H54 (cell line): ENCODE measurements around the gene SYAP1.
"Not testable (repeated sequence)": the region's sequence is repeated elsewhere in the genome, so short reads cannot be mapped to it uniquely, and the experiment has no call there.

Experiments
- DNase-seq: peaks from one replicate; pipeline ENCODE4 v3.0.0; 2011; ENCODE audit warnings: low spot score, mixed read lengths; ENCODE audit not compliant: insufficient read length
- FAIRE-seq: peaks from 3 replicates; lab custom pipeline; 2011; peaks lifted over from hg19 to GRCh38; lab: Jason Lieb, UNC
- POLR2A ChIP-seq: IDR thresholded peaks from 2 replicates; pipeline ENCODE4 v1.6.1; 2011; ENCODE audit warnings: low read depth, mild to moderate bottlenecking, low read length

The SYAP1 gene

GRCh38 chrX:16774746-16775145, 55.3 kb downstream of the SYAP1 start:
- FAIRE-seq (no peak), DNase-seq (no peak)
- TF ChIP-seq POLR2A: no peak

GRCh38 chrX:16778545-16778944, 59.1 kb downstream of the SYAP1 start:
- TF ChIP-seq POLR2A: no peak
- no peak for DNase-seq

GRCh38 chrX:16778993-16779392, 59.6 kb downstream of the SYAP1 start:
- no peak for TF ChIP-seq POLR2A
- FAIRE-seq: no peak
- DNase-seq: no peak

More at GRCh38 chrX:16778545-16778944, 59.1 kb downstream of the SYAP1 start:
- no peak for FAIRE-seq

- not testable (repeated sequence) for DNase-seq, FAIRE-seq
Measured at GRCh38 chrX:16779815-16780214, 60.4 kb downstream of the SYAP1 start.

- no peak for TF ChIP-seq POLR2A
- FAIRE-seq (no peak), DNase-seq (no peak)
Measured at GRCh38 chrX:16783452-16783851, 64.0 kb downstream of the SYAP1 start.

- DNase-seq, FAIRE-seq: not testable (repeated sequence)
Measured at GRCh38 chrX:16784440-16784839, 65.0 kb downstream of the SYAP1 start.

GRCh38 chrX:16785247-16786138, 66.1 kb downstream of the SYAP1 start:
- no peak for TF ChIP-seq POLR2A
- FAIRE-seq (no peak), DNase-seq (no peak)

GRCh38 chrX:16786139-16786790, 66.9 kb downstream of the SYAP1 start, which contains the start of gene TXLNG:
Gene TXLNG (plus strand): TSS chrX:16786466. CDS start chrX:16786488, 22 bp downstream.
- peak; percentile 59 for DNase-seq
- TF ChIP-seq POLR2A: peak; percentile 79
- FAIRE-seq: no peak

GRCh38 chrX:16786791-16787735, 67.7 kb downstream of the SYAP1 start:
- TF ChIP-seq POLR2A: no peak
- DNase-seq: no peak
- no peak for FAIRE-seq

GRCh38 chrX:16788477-16788876, 69.1 kb downstream of the SYAP1 start:
- DNase-seq (no peak), FAIRE-seq (no peak)
- TF ChIP-seq POLR2A: no peak

GRCh38 chrX:16796298-16796697, 76.9 kb downstream of the SYAP1 start:
- TF ChIP-seq POLR2A: no peak
- FAIRE-seq: no peak

GRCh38 chrX:16797358-16797757, 77.9 kb downstream of the SYAP1 start:
- DNase-seq (no peak), FAIRE-seq (no peak)
- TF ChIP-seq POLR2A: no peak

More at GRCh38 chrX:16796298-16796697, 76.9 kb downstream of the SYAP1 start:
- no peak for DNase-seq

GRCh38 chrX:16797841-16798240, 78.4 kb downstream of the SYAP1 start:
- FAIRE-seq: no peak
- no peak for DNase-seq
- no peak for TF ChIP-seq POLR2A
